HG03045 (cell line): ENCODE measurements around the gene CHRNA4.

Experiments used
- ATAC-seq: cut with Tn5 transposase; IDR thresholded peaks from one replicate; pipeline ENCODE4 v1.9.1; 2021; ENCODE audit warnings: mild to moderate bottlenecking, moderate library complexity; ENCODE audit not compliant: unreplicated experiment

CHRNA4 gene

GRCh38 chr20:63364801-63365585 is 3.8 kb upstream of the CHRNA4 start:
- ATAC-seq: no peak

- no peak for ATAC-seq
Measured at GRCh38 chr20:63363981-63364561, 2.9 kb upstream of the CHRNA4 start.

- no peak for ATAC-seq
Measured at GRCh38 chr20:63363013-63363957, 2.1 kb upstream of the CHRNA4 start.

GRCh38 chr20:63362436-63363009 is 1.4 kb upstream of the CHRNA4 start:
- no peak for ATAC-seq

GRCh38 chr20:63361519-63362435 is 628 bp upstream of the CHRNA4 start:
- ATAC-seq: no peak

GRCh38 chr20:63359937-63360849 is 956 bp downstream of the CHRNA4 start:
- no peak for ATAC-seq

- no peak for ATAC-seq
Measured at GRCh38 chr20:63359164-63359934, 1.8 kb downstream of the CHRNA4 start.

- ATAC-seq: no peak
Measured at GRCh38 chr20:63357921-63358905, 2.9 kb downstream of the CHRNA4 start.

GRCh38 chr20:63356931-63357879 is 3.9 kb downstream of the CHRNA4 start:
- ATAC-seq: no peak

GRCh38 chr20:63356511-63356910 is 4.6 kb downstream of the CHRNA4 start:
- no peak for ATAC-seq

GRCh38 chr20:63355781-63356295 is 5.3 kb downstream of the CHRNA4 start:
- no peak for ATAC-seq

- no peak for ATAC-seq
Measured at GRCh38 chr20:63354636-63355350, 6.4 kb downstream of the CHRNA4 start.

- no peak for ATAC-seq
Measured at GRCh38 chr20:63352811-63353221, 8.3 kb downstream of the CHRNA4 start.

GRCh38 chr20:63351811-63352591 is 9.1 kb downstream of the CHRNA4 start:
- no peak for ATAC-seq
